Measurements from ENCODE around the gene SPHK2.

- TF ChIP-seq CTCF (conservative IDR thresholded peaks at IDR 0.05; ENCODE audit: low read length) (no peak), EZH2phosphoT487 (IDR thresholded peaks at IDR 0.05; ENCODE audit: borderline replicate concordance, low read depth, low read length) (no peak)
These were observed 9.4 kb downstream of the SPHK2 start for GRCh38 chr19:48628486-48629296.

Measured in OCI-LY7 (cell line).